Transverse colon (tissue), 4 donors: ENCODE measurements around the gene LPIN1.

ENCODE experiments used
- POLR2AphosphoS5 ChIP-seq, 3 donors: sonication (generic); formaldehyde crosslinking; IDR thresholded peaks; one replicate each; pipeline ENCODE4 v1.6.1; 2016; ENCODE audit warnings: antibody characterized with exemption in 3 of 3
- TF ChIP-seq, protein P1 (sequence below), 5 experiments: fragments of 200-600 bp in 3 of 5; fragments of 450-650 bp in 2 of 5; sonication (generic) in 3 of 5; IDR thresholded peaks; 1 replicate in 2 of 5; 2 replicates in 3 of 5; pipeline ENCODE4 v1.5.1; 2016 to 2017; ENCODE audit warnings: antibody characterized with exemption in 5 of 5, inconsistent platforms in 3 of 5, mild to moderate bottlenecking in 2 of 5, moderate library complexity in 1 of 5

DNA sequence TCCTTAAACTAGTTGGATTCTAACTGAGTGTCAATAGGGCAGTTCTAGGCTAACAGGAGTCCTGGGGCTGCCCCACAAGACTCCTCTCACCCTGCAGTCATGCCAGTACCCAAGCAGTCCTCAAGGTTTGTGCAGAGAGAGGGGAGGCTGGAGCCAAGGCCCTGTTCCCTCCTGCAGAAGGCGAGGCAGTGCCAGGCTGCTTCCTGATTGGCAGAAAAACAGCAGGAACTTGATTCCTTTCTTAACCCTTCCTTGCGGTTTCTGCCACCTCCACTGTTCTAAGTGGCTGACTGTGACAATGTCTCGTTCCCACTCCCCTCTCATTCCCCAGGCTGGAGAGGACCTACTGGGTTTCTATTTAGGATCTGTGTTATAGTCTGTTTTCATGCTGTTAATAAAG is 75.3 kb downstream of the LPIN1 start:
- TF ChIP-seq POLR2AphosphoS5 (IDR thresholded peaks at IDR 0.05) = no peak
- TF ChIP-seq, protein P1, sequence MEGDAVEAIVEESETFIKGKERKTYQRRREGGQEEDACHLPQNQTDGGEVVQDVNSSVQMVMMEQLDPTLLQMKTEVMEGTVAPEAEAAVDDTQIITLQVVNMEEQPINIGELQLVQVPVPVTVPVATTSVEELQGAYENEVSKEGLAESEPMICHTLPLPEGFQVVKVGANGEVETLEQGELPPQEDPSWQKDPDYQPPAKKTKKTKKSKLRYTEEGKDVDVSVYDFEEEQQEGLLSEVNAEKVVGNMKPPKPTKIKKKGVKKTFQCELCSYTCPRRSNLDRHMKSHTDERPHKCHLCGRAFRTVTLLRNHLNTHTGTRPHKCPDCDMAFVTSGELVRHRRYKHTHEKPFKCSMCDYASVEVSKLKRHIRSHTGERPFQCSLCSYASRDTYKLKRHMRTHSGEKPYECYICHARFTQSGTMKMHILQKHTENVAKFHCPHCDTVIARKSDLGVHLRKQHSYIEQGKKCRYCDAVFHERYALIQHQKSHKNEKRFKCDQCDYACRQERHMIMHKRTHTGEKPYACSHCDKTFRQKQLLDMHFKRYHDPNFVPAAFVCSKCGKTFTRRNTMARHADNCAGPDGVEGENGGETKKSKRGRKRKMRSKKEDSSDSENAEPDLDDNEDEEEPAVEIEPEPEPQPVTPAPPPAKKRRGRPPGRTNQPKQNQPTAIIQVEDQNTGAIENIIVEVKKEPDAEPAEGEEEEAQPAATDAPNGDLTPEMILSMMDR (IDR thresholded peaks at IDR 0.05) = no peak
